ENCODE results near the gene SWI5.

- no peak for TF ChIP-seq POLR2AphosphoS5 (IDR thresholded peaks at IDR 0.05; ENCODE audit: low read depth, low read length)
- no peak for TF ChIP-seq POLR2A (IDR thresholded peaks at IDR 0.05; ENCODE audit: low read depth, low read length)
- no peak for TF ChIP-seq TAF1 (IDR thresholded peaks at IDR 0.05; ENCODE audit: borderline replicate concordance, low read depth, low read length)
Measured at GRCh38 chr9:128298535-128299482, 22.7 kb downstream of the SWI5 start.
